Lower lobe of right lung (tissue), 2 donors: ENCODE measurements around the gene LRP5. TPM values are rescaled to one million over a fixed set of nuclear protein-coding genes. Genes with fewer than 3 reads are reported as not detected.

Experiments used
- ATAC-seq, 2 donors: fragments of 200-7000 bp; cut with Tn5 transposase; one replicate each; pipeline ENCODE4 v1.9.1; 2020 to 2022; ENCODE audit warnings: mild to moderate bottlenecking in 2 of 2, moderate library complexity in 2 of 2
- DNase-seq: peaks from one replicate; pipeline ENCODE4 v3.0.0-alpha.2; 2020
- H3K27ac ChIP-seq: fragments of 200-600 bp; one replicate; pipeline ENCODE4 v1.8.0; 2022
- H3K27me3 ChIP-seq: fragments of 200-600 bp; one replicate; pipeline ENCODE4 v1.8.0; 2022; ENCODE audit warnings: low read depth
- H3K36me3 ChIP-seq: fragments of 200-600 bp; one replicate; pipeline ENCODE4 v1.8.0; 2022; ENCODE audit warnings: mild to moderate bottlenecking
- H3K4me1 ChIP-seq: fragments of 200-600 bp; one replicate; pipeline ENCODE4 v1.8.0; 2022
- H3K4me3 ChIP-seq: fragments of 200-600 bp; one replicate; pipeline ENCODE4 v1.8.0; 2022; ENCODE audit warnings: mild to moderate bottlenecking
- H3K9me3 ChIP-seq: fragments of 200-600 bp; one replicate; pipeline ENCODE4 v1.8.0; 2022
- intact Hi-C: fragments of 100-400 bp; cut with DNase I; formaldehyde crosslinking; loops from one replicate; pipeline ENCODE4 v1.11.0; 2022
- total RNA-seq: library from RNA; stranded (reverse); fragmentation: NEBNext Ultra II Directional; extraction: Animal tissue kit (Norgen Biotek cat#: 25700); gene quantifications from one replicate; pipeline ENCODE4 v1.2.1, GENCODE V29; 2021
- TF ChIP-seq, protein P1 (sequence below): fragments of 200-600 bp; IDR thresholded peaks from one replicate; pipeline ENCODE4 v1.8.0; 2022; ENCODE audit warnings: antibody characterized with exemption, mild to moderate bottlenecking
- donor health status: DM: no; HTN: yes; CAD: no; lungs with severe emphysema.

LRP5 gene
- total RNA-seq, 1 donor from 2014 or later, result 66.1 TPM

DNA sequence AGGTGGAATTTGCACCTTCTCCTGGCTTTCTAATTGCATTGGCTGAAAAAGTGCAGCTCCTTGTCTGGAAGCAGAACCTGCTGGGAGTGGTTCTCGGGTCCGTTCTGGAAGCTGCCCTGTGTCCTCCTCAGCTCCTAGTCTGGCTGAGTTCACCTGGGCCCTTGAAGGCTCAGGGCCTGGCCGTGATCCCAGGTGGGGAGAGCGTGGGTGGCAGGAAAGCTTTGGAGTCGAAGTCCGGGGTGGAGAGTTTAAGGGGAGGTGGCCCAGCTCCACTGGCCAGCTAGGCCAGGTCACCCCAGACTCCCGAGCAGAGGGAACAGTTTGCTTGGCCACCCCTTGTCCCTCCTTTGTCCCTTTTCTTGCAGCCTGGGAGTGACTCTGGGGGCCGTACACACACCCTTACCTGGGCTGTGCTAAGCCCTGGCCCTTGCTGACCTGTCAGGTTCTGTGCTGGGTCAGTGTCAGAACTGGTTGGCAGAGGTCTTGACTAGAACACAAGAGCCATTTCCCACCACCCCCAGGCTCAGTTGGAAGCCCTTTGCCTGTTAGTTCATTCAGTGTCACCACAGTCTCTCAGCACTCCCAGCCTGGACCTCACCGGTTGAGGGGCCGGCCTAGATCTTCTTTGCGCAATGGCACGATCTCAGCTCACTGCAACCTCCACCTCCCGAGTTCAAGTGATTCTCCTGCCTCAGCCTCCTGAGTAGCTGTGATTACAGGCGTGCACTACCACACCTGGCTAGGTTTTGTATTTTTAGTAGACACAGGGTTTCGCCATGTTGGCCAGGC lies 37.3 kb downstream of the LRP5 start:
- DNase-seq (peak; percentile 70), ATAC-seq (peak; percentile 64 to 80)
- Histone ChIP-seq H3K4me1 (peaks cover 57% of the 10 kb centered on the region), H3K9me3 (no peaks in the 10 kb centered on the region), H3K36me3 (no peaks in the 10 kb centered on the region), H3K27ac (no peak overlapping the region), H3K4me3 (no peak overlapping the region), H3K27me3 (no peaks in the 10 kb centered on the region)
- intact Hi-C loops, result no loop called here
- TF ChIP-seq, protein P1, sequence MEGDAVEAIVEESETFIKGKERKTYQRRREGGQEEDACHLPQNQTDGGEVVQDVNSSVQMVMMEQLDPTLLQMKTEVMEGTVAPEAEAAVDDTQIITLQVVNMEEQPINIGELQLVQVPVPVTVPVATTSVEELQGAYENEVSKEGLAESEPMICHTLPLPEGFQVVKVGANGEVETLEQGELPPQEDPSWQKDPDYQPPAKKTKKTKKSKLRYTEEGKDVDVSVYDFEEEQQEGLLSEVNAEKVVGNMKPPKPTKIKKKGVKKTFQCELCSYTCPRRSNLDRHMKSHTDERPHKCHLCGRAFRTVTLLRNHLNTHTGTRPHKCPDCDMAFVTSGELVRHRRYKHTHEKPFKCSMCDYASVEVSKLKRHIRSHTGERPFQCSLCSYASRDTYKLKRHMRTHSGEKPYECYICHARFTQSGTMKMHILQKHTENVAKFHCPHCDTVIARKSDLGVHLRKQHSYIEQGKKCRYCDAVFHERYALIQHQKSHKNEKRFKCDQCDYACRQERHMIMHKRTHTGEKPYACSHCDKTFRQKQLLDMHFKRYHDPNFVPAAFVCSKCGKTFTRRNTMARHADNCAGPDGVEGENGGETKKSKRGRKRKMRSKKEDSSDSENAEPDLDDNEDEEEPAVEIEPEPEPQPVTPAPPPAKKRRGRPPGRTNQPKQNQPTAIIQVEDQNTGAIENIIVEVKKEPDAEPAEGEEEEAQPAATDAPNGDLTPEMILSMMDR, result no peak

DNA sequence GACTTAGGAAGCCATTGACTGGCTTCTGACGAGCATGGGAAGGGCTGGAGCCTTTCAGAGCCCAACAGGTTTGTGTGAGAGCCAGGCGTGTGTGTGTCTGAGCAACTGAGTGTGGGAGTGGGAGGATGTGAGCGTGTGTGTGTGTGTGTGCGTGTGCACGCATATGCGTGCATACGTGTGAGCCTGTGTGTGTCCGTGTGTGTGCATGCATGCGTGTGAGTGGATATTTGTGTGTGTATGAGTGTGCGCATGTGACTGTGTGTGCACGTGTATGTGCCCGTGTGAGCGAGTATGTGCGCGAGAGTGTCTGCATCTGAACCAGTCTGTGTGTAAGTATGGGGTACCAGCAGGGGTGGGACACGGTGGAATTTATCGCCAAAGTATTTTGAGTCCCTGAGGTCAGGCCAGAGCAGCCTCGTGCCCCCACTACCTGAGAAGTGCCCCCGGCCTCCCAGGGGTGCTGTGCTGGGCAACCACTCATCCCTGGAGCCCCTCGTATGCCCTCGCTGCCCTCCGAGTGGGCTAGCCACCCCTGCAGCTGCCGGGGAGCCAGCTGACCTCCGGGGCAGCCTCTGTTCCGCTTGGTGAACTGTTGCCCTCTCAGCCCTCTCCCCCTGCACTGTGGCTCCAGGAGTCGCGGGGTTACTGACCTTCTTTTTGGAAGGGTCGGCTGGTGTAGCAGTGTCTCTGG lies 38.5 kb downstream of the LRP5 start:
- intact Hi-C loops, result no loop called here
- no peak for ATAC-seq
- peak; percentile 31 for DNase-seq
- Histone ChIP-seq H3K4me3 (no peak overlapping the region), H3K27ac (no peak overlapping the region), H3K4me1 (peaks cover 66% of the 10 kb centered on the region), H3K9me3 (no peaks in the 10 kb centered on the region), H3K36me3 (no peaks in the 10 kb centered on the region), H3K27me3 (no peaks in the 10 kb centered on the region)
- TF ChIP-seq, protein P1, result no peak

DNA sequence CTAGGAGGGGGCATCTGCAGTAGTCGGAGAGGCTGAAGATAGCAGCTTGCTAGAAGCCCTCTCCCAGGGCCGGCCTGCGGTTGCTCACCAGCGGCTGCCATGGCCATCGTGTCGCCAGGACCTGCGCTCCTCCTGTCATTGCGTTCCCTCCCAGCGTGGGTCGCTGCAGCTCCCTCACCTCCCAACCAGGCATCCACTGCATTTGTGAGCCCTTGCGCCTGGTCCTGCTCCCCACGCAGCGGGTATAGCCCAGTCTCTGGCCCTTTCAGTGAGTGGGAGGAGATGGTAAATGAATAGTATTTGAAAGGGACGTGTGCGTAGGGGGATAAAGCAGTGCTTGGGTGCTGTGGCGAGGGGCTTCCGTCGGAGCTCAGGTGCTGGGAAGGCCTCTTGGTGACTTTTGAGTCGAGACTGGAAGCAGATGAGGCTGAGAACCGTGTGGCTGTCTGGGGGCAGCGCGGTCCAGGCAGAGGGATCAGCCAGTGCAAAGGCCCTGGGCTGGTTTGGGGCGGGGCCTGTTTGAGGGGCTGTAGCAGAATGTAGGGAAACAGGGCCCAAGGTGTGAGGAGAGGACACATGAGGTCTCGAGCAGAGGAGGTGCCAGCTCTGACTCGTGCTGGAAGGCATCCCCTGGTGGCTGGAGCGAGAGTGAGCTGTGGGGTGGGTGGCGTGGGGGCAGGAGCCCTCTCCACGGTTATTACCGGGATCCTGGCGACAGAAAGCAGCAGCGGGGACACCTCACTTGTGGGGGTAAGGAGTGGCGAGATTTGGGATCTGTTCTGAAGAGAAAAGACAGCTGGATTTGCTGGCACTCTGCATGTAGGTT lies 39.3 kb downstream of the LRP5 start:
- intact Hi-C loops, result no loop called here
- H3K9me3 ChIP-seq, result no peaks in the 10 kb centered on the region
- H3K27ac ChIP-seq, result no peak overlapping the region
- no peak overlapping the region for H3K4me3 ChIP-seq
- no peaks in the 10 kb centered on the region for H3K36me3 ChIP-seq
- no peaks in the 10 kb centered on the region for H3K27me3 ChIP-seq
- DNase-seq (peak; percentile 40), ATAC-seq (no peak)
- peaks cover 59% of the 10 kb centered on the region for H3K4me1 ChIP-seq
- TF ChIP-seq, protein P1, result no peak

DNA sequence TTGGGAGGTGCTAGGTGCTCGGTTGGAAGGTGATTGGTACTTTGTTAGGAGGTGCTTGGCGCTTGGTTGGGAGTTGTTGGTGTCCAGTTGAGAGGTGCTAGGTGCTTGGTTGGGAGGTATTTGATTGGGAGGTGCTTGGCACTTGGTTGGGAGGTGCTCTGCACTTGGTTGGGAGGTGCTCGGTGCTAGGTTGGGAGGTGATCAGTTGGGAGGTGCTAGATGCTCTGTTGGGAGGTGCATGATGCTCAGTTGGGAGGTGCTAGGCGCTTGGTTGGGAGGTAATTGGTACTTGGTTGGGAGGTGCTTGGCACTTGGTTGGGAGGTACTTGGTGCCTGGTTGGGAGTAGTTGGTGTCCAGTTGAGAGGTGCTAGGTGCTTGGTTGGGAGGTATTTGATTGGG lies 40.2 kb downstream of the LRP5 start:
- DNase-seq (no peak), ATAC-seq (no peak)
- H3K4me1 ChIP-seq, result peaks cover 51% of the 10 kb centered on the region
- H3K36me3 ChIP-seq, result no peaks in the 10 kb centered on the region
- peak overlapping the region; percentile 74 for H3K27ac ChIP-seq
- TF ChIP-seq, protein P1, result no peak
- no peak overlapping the region for H3K4me3 ChIP-seq
- no peaks in the 10 kb centered on the region for H3K9me3 ChIP-seq
- intact Hi-C loops, result no loop called here
- no peaks in the 10 kb centered on the region for H3K27me3 ChIP-seq

DNA sequence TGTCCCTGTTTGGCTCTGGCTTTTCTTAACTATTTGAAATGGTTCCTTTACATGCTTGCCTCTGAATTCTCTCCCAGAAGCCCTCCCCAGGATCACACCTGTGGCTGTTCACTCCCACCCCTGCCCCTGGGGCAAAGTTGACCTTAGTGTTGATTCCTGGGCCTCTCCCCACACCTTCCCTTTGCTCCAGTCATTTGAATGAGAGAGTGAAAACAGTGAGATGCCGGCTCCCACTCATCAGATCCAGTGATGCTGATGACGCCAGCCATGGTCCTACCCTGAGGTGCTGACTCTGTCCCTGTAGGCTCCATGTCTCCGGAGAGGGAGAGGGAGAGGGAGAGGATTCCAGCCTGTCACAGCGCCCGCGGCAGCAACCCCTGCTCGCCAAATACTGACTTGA lies 40.7 kb downstream of the LRP5 start:
- TF ChIP-seq, protein P1, result no peak
- no peaks in the 10 kb centered on the region for H3K27me3 ChIP-seq
- H3K36me3 ChIP-seq, result peaks cover 5% of the 10 kb centered on the region
- intact Hi-C loops, result no loop called here
- ATAC-seq (no peak), DNase-seq (no peak)
- peak overlapping the region; percentile 74 for H3K27ac ChIP-seq
- H3K4me1 ChIP-seq, result peaks cover 51% of the 10 kb centered on the region
- H3K9me3 ChIP-seq, result no peaks in the 10 kb centered on the region
- no peak overlapping the region for H3K4me3 ChIP-seq
